Chondrocyte (in vitro differentiated cells): ENCODE data around the gene GRIK4. TPM values are rescaled to one million over a fixed set of nuclear protein-coding genes. Genes with fewer than 3 reads are reported as not detected.

Experiments used
- DNase-seq: peaks from one replicate; pipeline ENCODE4 v3.0.0; 2021; ENCODE audit warnings: mixed read lengths, low spot score
- H3K27ac Mint-ChIP-seq: one replicate; pipeline ENCODE4 v1.8.0; 2021; ENCODE audit warnings: mild to moderate bottlenecking, moderate library complexity, mixed read lengths; ENCODE audit not compliant: unreplicated experiment
- H3K27me3 Mint-ChIP-seq: 2 replicates; pipeline ENCODE4 v1.8.0; 2021; ENCODE audit warnings: low read depth, mixed read lengths
- H3K36me3 Mint-ChIP-seq: 2 replicates; pipeline ENCODE4 v1.8.0; 2021; ENCODE audit warnings: low read depth, mixed read lengths
- H3K4me1 Mint-ChIP-seq: 2 replicates; pipeline ENCODE4 v1.8.0; 2021; ENCODE audit warnings: low read depth, mild to moderate bottlenecking, mixed read lengths
- H3K4me3 Mint-ChIP-seq: one replicate; pipeline ENCODE4 v1.8.0; 2021; ENCODE audit warnings: mild to moderate bottlenecking, moderate library complexity, mixed read lengths; ENCODE audit not compliant: unreplicated experiment
- H3K9me3 Mint-ChIP-seq: 2 replicates; pipeline ENCODE4 v1.8.0; 2021; ENCODE audit warnings: low read depth, mixed read lengths
- CTCF ChIP-seq: fragments of 200-600 bp; sonication (generic); IDR thresholded peaks from 2 replicates; pipeline ENCODE4 v1.5.0; 2021; ENCODE audit warnings: antibody characterized with exemption, mild to moderate bottlenecking, moderate library complexity
- total RNA-seq: library from RNA; stranded (reverse); gene quantifications from 3 replicates; pipeline ENCODE4 v1.2.1, GENCODE V29; 2021

Gene GRIK4
- total RNA-seq, 1 donor from 2014 or later: 0.37 TPM

GRCh38 chr11:120773501-120774031 is 262.0 kb downstream of the GRIK4 start:
- Mint-ChIP-seq H3K4me1 (peaks cover 3% of the 10 kb centered on the region), H3K27ac (no peak overlapping the region), H3K27me3 (peaks cover 14% of the 10 kb centered on the region), H3K9me3 (peaks cover 4% of the 10 kb centered on the region), H3K36me3 (no peaks in the 10 kb centered on the region), H3K4me3 (no peak overlapping the region)
- DNase-seq: no peak
- TF ChIP-seq CTCF: no peak

- peaks cover 3% of the 10 kb centered on the region for H3K4me1 Mint-ChIP-seq
- H3K9me3 Mint-ChIP-seq: no peaks in the 10 kb centered on the region
- peaks cover 20% of the 10 kb centered on the region for H3K27me3 Mint-ChIP-seq
- no peak overlapping the region for H3K4me3 Mint-ChIP-seq
- DNase-seq: no peak
- no peaks in the 10 kb centered on the region for H3K36me3 Mint-ChIP-seq
- no peak for TF ChIP-seq CTCF
- no peak overlapping the region for H3K27ac Mint-ChIP-seq
Measured at GRCh38 chr11:120774591-120775386, 263.2 kb downstream of the GRIK4 start.

GRCh38 chr11:120775986-120776951 is 264.7 kb downstream of the GRIK4 start:
- Mint-ChIP-seq H3K4me1 (peaks cover 3% of the 10 kb centered on the region), H3K9me3 (no peaks in the 10 kb centered on the region), H3K4me3 (no peak overlapping the region), H3K36me3 (no peaks in the 10 kb centered on the region), H3K27ac (no peak overlapping the region), H3K27me3 (peaks cover 25% of the 10 kb centered on the region)
- no peak for TF ChIP-seq CTCF
- DNase-seq: no peak

- no peak for TF ChIP-seq CTCF
- H3K4me1 Mint-ChIP-seq: no peaks in the 10 kb centered on the region
- no peaks in the 10 kb centered on the region for H3K36me3 Mint-ChIP-seq
- H3K27ac Mint-ChIP-seq: no peak overlapping the region
- peaks cover 38% of the 10 kb centered on the region for H3K27me3 Mint-ChIP-seq
- no peaks in the 10 kb centered on the region for H3K9me3 Mint-ChIP-seq
- DNase-seq: no peak
- H3K4me3 Mint-ChIP-seq: no peak overlapping the region
Measured at GRCh38 chr11:120778685-120779490, 267.3 kb downstream of the GRIK4 start.
